ENCODE measurements around the gene KCNK7. TPM values are rescaled to one million over a fixed set of nuclear protein-coding genes. Genes with fewer than 3 reads are reported as not detected.

Gene KCNK7
- total and polyA plus RNA-seq, 2 experiments from 2014 or later, result 0.60 TPM; not detected in 1

DNA sequence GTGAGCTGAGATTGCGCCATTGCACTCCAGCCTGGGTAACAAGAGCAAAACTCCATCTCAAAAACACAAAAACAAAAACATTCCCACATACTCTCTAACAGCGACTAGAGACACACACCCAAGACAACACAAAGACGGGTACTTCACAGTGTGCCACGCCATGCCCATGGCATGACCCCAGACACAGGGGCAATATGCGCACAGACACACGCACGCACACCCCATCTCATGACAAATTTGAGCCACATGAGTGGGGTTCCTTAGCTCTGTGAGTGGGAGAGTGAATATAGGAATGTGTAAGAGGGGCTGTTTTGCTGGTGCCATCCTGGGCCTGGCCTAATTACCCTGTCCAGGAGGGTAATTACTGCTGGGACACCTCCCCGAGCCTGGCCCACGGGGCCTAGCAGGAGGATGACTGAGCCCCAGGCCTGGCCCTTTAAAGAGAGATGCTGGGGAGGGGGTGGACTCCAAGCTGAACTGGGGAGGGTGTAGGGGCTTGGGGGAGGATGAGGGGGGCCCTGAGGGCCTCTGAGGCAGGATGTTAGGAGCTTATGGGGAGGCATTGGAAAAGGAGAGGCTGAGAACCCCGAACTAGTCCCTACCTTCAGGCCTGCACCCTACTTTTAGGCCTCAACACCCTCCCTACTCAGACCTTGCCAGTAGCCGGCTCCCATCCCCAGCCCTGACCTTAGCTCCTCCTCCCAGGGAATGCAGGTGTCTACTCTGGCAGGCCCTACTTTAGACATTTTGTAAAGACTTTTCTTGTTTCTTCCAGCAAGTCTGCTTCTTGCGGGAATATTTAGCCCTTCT is 38.9 kb downstream of the KCNK7 start:
- peak overlapping the region; percentile 75 for H3K4me3 Mint-ChIP-seq
- no peaks in the 10 kb centered on the region for H3K36me3 ChIP-seq (ENCODE audit: insufficient read depth)
- no peak overlapping the region for H3K27ac Mint-ChIP-seq
- no peaks in the 10 kb centered on the region for H3K9me2 ChIP-seq (ENCODE audit: insufficient read depth)
- H3K79me2 ChIP-seq (replicated peaks; ENCODE audit: insufficient read depth), result no peaks in the 10 kb centered on the region
- peaks cover 43% of the 10 kb centered on the region for H3K27me3 Mint-ChIP-seq (ENCODE audit: insufficient read depth, low read depth, poor library complexity)
- H3K4me2 ChIP-seq, result peak overlapping the region; percentile 89
- H3K36me3 Mint-ChIP-seq (ENCODE audit: low read depth), result no peaks in the 10 kb centered on the region; the same call in 2 of the 3 replicates
- no peak overlapping the region for H2AFZ ChIP-seq
- no peaks in the 10 kb centered on the region for H3K9me3 Mint-ChIP-seq
- peaks cover 60% of the 10 kb centered on the region for H3K4me1 Mint-ChIP-seq
- H4K20me1 ChIP-seq (replicated peaks; ENCODE audit: insufficient read depth), result no peaks in the 10 kb centered on the region
- H3F3A ChIP-seq (replicated peaks; ENCODE audit: low read depth), result peaks cover 24% of the 10 kb centered on the region; the same call in 1 of the 2 replicates
- H3K4me1 ChIP-seq (ENCODE audit: insufficient read depth), result peaks cover 47% of the 10 kb centered on the region
- TF ChIP-seq STAT1 (IDR thresholded peaks at IDR 0.05; ENCODE audit: unreplicated experiment), result no peak
- TF ChIP-seq, protein P1, sequence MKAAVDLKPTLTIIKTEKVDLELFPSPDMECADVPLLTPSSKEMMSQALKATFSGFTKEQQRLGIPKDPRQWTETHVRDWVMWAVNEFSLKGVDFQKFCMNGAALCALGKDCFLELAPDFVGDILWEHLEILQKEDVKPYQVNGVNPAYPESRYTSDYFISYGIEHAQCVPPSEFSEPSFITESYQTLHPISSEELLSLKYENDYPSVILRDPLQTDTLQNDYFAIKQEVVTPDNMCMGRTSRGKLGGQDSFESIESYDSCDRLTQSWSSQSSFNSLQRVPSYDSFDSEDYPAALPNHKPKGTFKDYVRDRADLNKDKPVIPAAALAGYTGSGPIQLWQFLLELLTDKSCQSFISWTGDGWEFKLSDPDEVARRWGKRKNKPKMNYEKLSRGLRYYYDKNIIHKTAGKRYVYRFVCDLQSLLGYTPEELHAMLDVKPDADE (IDR thresholded peaks at IDR 0.05), result no peak
- TF ChIP-seq POLR2AphosphoS5 (IDR thresholded peaks at IDR 0.05; ENCODE audit: low read depth), result no peak
- no peak for TF ChIP-seq JUNB (IDR thresholded peaks at IDR 0.05; ENCODE audit: unreplicated experiment)
- no peak for DNase-seq (ENCODE audit: low spot score)
- peak overlapping the region; percentile 72 for H3K4me3 ChIP-seq
- peaks cover 59% of the 10 kb centered on the region for H3K27me3 ChIP-seq (ENCODE audit: insufficient read depth)
- no peak for ATAC-seq
- H3K27ac ChIP-seq (ENCODE audit: low read depth), result no peak overlapping the region

- H3K27ac Mint-ChIP-seq, result no peak overlapping the region
- Histone ChIP-seq H3K4me3 (no peak overlapping the region), H2AFZ (no peak overlapping the region), H3K4me2 (no peak overlapping the region), H3K36me3 (ENCODE audit: insufficient read depth) (no peaks in the 10 kb centered on the region), H3F3A (replicated peaks; ENCODE audit: low read depth) (peaks cover 30% of the 10 kb centered on the region; the same call in 1 of the 2 replicates), H3K9me2 (ENCODE audit: insufficient read depth) (no peaks in the 10 kb centered on the region), H3K79me2 (replicated peaks; ENCODE audit: insufficient read depth) (no peaks in the 10 kb centered on the region), H4K20me1 (replicated peaks; ENCODE audit: insufficient read depth) (no peaks in the 10 kb centered on the region), H3K27ac (ENCODE audit: low read depth) (no peak overlapping the region), H3K27me3 (ENCODE audit: insufficient read depth) (peaks cover 64% of the 10 kb centered on the region), H3K4me1 (ENCODE audit: insufficient read depth) (peaks cover 42% of the 10 kb centered on the region)
- peaks cover 47% of the 10 kb centered on the region for H3K27me3 Mint-ChIP-seq (ENCODE audit: insufficient read depth, low read depth, poor library complexity)
- ATAC-seq, result no peak
- DNase-seq (ENCODE audit: low spot score), result no peak
- H3K9me3 Mint-ChIP-seq, result no peaks in the 10 kb centered on the region
- no peaks in the 10 kb centered on the region; the same call in 2 of the 3 replicates for H3K36me3 Mint-ChIP-seq (ENCODE audit: low read depth)
- H3K4me1 Mint-ChIP-seq, result peaks cover 63% of the 10 kb centered on the region
- H3K4me3 Mint-ChIP-seq, result peak overlapping the region; percentile 17; the same call in 1 of the 3 replicates
- TF ChIP-seq ZNF462 (CRISPR knock-in tag; IDR thresholded peaks at IDR 0.05) (no peak), NANOG (IDR thresholded peaks at IDR 0.05; ENCODE audit: borderline replicate concordance) (no peak), ZNF114 (CRISPR knock-in tag; IDR thresholded peaks at IDR 0.05) (no peak), CREB1 (CRISPR knock-in tag; IDR thresholded peaks at IDR 0.05; ENCODE audit: low read depth) (no peak)
- TF ChIP-seq, protein P2, sequence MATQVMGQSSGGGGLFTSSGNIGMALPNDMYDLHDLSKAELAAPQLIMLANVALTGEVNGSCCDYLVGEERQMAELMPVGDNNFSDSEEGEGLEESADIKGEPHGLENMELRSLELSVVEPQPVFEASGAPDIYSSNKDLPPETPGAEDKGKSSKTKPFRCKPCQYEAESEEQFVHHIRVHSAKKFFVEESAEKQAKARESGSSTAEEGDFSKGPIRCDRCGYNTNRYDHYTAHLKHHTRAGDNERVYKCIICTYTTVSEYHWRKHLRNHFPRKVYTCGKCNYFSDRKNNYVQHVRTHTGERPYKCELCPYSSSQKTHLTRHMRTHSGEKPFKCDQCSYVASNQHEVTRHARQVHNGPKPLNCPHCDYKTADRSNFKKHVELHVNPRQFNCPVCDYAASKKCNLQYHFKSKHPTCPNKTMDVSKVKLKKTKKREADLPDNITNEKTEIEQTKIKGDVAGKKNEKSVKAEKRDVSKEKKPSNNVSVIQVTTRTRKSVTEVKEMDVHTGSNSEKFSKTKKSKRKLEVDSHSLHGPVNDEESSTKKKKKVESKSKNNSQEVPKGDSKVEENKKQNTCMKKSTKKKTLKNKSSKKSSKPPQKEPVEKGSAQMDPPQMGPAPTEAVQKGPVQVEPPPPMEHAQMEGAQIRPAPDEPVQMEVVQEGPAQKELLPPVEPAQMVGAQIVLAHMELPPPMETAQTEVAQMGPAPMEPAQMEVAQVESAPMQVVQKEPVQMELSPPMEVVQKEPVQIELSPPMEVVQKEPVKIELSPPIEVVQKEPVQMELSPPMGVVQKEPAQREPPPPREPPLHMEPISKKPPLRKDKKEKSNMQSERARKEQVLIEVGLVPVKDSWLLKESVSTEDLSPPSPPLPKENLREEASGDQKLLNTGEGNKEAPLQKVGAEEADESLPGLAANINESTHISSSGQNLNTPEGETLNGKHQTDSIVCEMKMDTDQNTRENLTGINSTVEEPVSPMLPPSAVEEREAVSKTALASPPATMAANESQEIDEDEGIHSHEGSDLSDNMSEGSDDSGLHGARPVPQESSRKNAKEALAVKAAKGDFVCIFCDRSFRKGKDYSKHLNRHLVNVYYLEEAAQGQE (IDR thresholded peaks at IDR 0.05; ENCODE audit: unreplicated experiment), result no peak
These were observed 39.8 kb downstream of the KCNK7 start for GRCh38 chr11:65555693-65556231.

Data from GM23338 (cell line).